Ishikawa (cell line): ENCODE data around the gene SPRTN.

Source experiments
- CEBPB ChIP-seq: IDR thresholded peaks from 2 replicates; pipeline ENCODE4 v1.6.1; 2012
- CREB1 ChIP-seq: IDR thresholded peaks from 2 replicates; pipeline ENCODE4 v1.6.1; 2012; ENCODE audit warnings: low read depth
- EP300 ChIP-seq: IDR thresholded peaks from 2 replicates; pipeline ENCODE4 v1.6.1; 2012; ENCODE audit warnings: borderline replicate concordance
- NFIC ChIP-seq: IDR thresholded peaks from 2 replicates; pipeline ENCODE4 v1.6.1; 2012
- TAF1 ChIP-seq: IDR thresholded peaks from 2 replicates; pipeline ENCODE4 v1.6.1; 2012; ENCODE audit warnings: low read depth, mild to moderate bottlenecking
- TEAD4 ChIP-seq: IDR thresholded peaks from 2 replicates; pipeline ENCODE4 v1.6.1; 2012
- YY1 ChIP-seq: IDR thresholded peaks from 2 replicates; pipeline ENCODE4 v1.6.1; 2012; ENCODE audit warnings: low read depth
- ZBTB7A ChIP-seq: IDR thresholded peaks from 2 replicates; pipeline ENCODE4 v1.6.1; 2012; ENCODE audit warnings: low read depth
- TF ChIP-seq, protein P1 (sequence below): IDR thresholded peaks from 2 replicates; pipeline ENCODE4 v1.6.1; 2012
- TF ChIP-seq, protein P2 (sequence below): IDR thresholded peaks from 2 replicates; pipeline ENCODE4 v1.6.1; 2012; ENCODE audit warnings: low read depth, mild to moderate bottlenecking

DNA sequence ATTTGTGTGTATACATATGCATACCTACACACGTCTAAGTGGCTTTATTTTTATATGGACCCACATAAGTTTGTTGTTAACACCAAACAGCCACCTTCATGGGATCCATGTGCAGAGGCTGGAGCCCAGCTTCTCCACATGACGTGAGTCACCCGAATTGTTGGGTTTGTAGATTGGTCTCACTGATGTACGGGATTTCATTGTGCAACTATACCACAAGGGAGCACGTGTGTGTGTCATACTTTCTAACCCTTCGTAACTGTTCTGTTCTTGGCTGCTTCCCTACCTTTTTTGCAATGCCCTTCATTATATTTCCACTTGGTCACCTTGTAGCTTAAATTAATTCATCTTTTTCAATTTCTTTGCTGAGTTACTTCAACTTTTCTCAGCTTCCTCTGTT is 21.0 kb downstream of the SPRTN start:
- no peak for TF ChIP-seq CEBPB
- TF ChIP-seq CREB1: no peak
- TF ChIP-seq, protein P1, sequence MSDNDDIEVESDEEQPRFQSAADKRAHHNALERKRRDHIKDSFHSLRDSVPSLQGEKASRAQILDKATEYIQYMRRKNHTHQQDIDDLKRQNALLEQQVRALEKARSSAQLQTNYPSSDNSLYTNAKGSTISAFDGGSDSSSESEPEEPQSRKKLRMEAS: no peak
- no peak for TF ChIP-seq EP300
- no peak for TF ChIP-seq ZBTB7A
- no peak for TF ChIP-seq TAF1
- no peak for TF ChIP-seq NFIC
- TF ChIP-seq, protein P2, sequence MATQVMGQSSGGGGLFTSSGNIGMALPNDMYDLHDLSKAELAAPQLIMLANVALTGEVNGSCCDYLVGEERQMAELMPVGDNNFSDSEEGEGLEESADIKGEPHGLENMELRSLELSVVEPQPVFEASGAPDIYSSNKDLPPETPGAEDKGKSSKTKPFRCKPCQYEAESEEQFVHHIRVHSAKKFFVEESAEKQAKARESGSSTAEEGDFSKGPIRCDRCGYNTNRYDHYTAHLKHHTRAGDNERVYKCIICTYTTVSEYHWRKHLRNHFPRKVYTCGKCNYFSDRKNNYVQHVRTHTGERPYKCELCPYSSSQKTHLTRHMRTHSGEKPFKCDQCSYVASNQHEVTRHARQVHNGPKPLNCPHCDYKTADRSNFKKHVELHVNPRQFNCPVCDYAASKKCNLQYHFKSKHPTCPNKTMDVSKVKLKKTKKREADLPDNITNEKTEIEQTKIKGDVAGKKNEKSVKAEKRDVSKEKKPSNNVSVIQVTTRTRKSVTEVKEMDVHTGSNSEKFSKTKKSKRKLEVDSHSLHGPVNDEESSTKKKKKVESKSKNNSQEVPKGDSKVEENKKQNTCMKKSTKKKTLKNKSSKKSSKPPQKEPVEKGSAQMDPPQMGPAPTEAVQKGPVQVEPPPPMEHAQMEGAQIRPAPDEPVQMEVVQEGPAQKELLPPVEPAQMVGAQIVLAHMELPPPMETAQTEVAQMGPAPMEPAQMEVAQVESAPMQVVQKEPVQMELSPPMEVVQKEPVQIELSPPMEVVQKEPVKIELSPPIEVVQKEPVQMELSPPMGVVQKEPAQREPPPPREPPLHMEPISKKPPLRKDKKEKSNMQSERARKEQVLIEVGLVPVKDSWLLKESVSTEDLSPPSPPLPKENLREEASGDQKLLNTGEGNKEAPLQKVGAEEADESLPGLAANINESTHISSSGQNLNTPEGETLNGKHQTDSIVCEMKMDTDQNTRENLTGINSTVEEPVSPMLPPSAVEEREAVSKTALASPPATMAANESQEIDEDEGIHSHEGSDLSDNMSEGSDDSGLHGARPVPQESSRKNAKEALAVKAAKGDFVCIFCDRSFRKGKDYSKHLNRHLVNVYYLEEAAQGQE: no peak
- TF ChIP-seq YY1: no peak
- no peak for TF ChIP-seq TEAD4
